DMS79 (cell line): ENCODE data around the gene B9D1.

Experiments
- DNase-seq: peaks from one replicate; lab custom pipeline; 2025; lab: John Stamatoyannopoulos, UW

B9D1 gene

DNA sequence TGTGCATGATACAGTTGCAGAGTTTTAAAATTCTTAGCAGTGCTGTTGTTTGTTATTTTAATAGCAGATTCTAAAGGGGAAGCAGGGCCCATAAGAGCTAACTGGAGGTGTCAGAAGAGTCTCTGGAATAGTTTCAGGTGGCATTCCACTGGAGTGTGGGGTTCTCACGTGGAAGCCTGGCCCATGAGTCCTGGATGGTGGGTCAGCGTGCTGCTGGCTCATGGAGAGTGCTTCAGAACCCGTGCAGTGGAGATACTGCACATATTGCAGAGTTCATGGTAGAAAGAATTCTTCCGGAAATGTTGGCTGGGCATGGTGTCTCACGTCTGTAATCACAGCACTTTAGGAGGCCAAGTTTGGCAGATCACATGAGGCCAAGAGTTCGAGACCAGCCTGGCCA lies 43.9 kb downstream of the B9D1 start:
- no peak for DNase-seq

DNA sequence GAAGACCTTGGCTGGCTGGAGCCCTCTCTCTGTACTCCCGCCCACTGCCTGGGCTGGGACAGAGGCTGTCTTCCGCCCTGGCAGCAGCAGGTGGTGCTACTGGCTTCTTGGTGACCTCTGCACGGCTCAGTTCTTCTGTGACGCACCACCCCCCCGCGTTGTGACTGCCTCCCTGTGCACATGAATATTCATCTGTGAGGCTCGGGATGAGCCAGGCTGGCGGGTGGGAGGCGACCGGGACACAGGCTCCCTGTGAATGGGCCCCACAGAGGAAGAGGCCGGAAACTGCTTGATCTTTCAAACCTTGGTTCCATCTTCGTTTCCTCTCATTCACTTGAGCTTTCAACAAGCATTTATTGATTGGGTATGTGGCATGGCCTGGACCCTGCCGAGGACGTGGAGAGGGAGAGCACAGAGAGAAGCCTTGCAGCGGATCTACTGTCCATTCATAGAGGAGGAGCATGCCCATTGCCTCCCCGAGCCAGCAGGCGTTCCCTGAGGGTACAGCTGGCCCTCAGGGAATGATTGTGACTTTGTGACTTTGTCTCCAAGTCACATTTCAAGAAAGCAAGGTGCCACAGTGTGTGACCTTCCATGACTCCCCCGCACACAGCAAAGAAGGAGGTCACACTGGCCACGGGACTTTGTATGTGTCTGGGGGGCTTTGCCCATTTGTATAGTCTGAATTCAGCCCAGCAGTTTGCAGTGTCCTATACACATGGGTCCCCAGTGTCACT lies 45.0 kb downstream of the B9D1 start:
- DNase-seq, result no peak

DNA sequence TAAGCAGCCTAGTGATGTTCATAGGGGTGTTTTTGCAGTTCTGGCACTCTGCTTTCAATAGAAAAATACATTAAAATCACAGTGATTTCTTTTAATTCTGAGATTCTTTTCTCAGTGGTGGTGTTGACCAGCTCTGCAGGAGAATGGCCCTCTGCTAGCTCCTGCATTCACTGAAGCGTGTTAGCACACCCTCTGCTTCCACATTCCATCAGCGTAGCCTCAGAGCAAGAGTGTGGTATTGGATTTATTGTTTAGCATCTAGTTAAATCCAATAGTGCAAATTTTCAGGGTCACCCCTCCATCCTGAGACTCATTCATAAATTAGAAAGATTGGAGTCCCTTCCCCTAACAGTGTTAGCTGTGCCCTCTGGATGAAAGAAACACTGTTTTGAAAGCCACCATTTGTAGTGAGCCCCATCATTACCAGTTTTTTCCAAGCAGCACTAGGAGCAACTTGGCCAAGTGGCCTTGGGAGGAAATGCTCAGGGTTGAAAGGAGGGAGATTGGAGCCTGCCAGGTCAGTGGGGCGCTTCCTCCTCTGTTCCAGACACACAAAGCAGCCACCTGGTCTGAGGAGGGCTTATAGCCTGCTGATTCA lies 45.7 kb downstream of the B9D1 start:
- no peak for DNase-seq

DNA sequence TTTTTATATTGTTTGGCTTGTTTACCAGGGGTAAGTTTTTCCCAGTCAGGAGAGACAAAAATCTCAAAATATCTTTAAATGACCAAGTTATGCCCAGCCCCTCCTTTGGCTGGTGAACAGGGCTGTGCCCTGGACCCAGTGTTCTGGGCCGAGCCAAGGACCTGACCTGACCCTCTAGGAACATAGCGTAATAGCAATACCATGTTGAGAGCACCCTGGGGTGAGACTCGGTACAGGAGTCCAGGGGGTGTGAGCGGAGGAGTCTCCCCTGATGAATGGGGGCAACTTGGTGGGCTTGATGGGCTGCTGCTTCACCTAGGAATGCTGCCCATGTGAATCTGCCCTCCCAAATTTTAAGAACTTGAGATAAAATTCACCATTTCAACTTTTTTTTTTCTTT lies 47.4 kb downstream of the B9D1 start:
- no peak for DNase-seq

DNA sequence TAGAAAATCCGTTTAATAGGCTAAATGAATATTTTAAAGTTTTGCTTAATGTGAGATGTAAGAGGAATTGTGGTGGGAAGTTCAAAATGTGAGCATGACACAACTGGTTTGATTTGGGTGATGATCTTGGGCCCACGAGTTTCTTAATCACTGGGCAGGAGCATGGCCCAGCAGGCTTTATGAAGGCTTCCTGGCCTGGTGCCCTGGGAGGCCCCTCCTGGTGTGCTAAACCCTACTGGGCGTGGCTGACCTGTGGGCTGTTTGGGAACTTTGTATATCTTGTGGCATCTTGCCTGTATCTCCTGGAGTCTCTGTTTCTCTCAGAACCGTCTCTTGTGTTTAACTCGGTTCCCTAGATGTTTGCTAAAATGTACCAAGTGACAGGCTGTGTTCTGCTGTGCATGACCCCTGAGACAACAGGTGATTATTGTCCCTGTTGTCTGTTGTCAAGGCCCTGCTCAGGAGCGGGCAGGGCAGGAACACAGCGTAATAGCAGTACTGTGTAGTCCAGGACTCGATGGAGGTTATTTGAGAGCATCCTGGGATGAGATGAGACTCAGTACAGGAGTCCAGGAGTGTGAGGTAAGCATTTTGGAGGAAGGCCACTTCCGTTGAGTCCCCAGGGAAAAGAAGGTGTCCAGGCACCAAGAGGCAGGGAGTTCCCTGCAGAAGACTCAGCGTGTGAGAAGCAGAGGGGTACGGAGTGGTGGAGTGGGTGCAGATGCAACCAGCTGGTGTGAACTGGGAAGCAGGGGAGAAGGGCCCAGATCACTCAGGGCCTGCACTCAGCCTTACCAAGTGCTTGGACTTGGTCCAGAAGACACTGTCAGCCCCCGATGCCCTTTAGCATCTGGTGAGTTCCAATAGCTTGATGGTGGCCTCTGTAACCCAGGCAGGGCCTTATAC lies 48.5 kb downstream of the B9D1 start:
- no peak for DNase-seq

DNA sequence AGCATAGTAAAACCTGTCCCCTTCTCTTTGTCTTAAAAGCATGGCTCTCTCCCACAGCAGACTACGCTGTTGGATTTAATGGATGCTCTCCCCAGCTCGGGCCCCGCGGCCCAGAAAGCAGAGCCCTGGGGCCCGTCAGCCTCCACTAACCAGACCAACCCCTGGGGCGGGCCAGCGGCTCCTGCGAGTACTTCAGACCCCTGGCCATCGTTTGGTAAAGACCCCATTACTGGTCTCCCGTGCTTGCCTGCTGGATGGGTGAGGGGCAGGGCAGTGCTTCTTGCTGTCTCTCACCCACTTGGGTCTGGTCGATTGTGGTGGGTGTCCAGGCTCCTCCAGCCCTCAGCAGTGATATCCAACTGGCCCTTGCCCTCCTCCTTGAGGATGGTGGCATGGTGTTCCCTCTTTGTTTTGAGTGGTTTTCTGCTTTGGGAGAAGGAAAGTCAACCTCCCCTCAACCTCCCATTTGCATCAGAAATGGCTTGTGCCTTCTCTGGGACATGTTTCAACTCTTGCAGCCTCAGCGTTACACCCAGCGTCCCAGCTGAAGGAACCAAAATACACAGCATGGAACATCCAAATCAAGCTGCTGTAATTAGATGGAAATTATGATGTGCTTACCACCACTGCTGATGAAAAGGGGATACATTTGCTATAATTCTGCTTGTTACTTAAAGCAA lies 49.3 kb downstream of the B9D1 start:
- no peak for DNase-seq

DNA sequence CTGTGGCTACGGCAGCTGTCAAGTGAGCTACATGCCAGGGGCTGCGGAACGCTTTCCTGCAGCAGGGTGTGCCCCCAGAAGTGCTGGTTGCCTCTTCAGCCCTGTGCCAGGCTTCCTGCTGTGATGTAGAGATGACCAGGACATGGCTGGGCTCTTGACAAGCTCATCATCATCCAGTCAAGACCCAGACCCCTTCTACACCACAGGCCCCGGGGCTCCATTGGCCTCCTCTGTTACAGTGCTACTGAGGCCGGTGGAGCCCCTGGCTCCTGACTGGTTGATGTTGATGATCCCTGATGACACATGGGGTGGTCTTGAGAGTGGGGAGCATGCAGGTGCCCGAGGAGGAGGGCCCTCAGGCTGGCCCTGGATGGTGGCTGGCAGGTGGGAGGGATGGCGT lies 50.1 kb downstream of the B9D1 start:
- DNase-seq, result no peak

DNA sequence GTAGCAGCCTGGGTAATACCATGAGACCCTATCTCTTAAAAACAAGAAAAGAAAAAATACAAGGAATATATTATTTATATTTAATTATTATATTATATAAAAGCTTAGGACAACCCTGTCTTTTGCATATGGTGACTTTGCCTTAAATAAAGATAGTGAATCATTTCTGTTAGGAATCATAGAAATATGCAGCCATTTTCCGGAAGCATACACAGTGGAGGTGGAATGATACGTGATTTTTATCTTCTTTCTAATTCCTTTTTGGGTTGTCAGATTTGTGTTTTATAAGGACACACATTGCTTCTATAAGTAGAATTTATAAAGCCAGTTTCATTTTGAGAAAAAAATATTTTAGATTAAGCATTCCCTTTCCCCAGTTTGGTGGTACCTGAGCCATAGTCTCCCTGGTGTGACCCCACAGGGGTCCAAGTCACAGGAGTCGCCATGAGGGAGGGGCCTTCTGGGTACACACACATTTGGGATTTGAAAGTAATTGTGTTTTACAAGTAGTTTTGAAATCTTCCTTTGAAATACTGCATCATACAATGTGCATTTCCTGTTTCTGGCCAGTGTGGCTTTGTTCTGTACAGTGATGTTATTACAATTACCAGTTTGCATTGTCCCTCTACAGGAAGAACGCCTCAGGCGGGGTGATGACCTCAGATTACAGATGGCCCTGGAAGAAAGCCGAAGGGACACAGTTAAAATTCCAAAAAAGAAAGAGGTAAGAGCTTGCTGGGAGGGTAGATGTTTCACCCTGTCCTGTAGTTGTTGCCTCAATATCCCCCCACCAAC lies 50.9 kb downstream of the B9D1 start:
- DNase-seq, result no peak

DNA sequence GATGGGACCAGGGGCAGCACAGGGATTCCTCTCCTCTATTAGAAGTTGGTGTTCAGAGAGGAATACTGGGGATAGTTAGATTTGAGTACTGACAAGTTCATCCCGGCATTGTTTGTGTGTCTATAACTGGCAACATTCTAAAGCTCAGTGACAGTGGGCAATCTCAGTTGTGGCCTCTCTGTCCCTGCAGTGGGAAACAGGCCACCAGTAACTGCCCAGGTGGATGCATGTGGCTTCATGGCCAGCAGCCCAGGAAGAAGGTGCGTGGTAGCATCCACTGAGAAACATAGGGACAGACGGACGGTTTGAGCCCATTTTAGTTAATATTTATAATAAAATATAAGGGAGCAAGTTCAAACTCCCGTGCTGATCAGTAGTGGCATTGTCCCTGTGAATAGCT lies 51.5 kb downstream of the B9D1 start:
- DNase-seq, result no peak

DNA sequence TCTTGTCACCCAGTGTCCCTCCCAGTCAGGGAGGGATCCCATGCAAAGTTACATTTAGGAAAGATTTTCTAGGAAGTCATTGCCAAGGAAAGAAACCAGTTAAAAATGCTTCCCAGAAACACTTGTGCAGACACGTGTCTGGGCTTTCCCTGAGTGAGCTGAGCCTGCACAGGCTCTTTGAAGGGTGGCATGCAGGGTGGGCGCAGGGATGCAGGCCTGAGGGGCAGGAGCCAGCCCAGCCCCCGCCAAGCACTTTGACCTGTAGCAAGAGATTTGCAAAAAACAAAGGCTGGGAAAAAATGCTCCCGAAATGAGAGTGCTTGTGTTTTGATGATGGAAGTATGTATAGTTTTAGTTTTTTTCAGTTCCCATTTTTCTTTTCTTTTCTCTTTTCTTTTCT lies 52.4 kb downstream of the B9D1 start:
- no peak for DNase-seq

DNA sequence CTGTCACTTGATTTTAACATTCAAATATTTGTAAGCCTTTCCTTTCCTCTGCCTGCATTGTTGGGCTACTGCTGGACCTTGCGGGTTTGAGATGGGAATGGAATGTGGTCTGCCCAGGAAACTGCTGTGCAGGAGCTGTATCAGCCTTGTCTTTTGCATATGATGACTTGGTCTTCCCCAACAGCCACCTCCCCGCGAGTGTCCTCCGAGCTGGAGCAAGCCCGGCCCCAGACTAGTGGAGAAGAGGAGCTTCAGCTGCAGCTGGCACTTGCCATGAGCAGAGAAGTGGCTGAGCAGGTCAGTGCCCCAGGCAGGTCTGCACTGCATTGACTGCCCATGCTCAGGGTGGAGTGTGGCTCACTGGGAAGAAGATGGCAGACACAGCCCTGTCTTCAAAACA lies 52.8 kb downstream of the B9D1 start:
- no peak for DNase-seq

DNA sequence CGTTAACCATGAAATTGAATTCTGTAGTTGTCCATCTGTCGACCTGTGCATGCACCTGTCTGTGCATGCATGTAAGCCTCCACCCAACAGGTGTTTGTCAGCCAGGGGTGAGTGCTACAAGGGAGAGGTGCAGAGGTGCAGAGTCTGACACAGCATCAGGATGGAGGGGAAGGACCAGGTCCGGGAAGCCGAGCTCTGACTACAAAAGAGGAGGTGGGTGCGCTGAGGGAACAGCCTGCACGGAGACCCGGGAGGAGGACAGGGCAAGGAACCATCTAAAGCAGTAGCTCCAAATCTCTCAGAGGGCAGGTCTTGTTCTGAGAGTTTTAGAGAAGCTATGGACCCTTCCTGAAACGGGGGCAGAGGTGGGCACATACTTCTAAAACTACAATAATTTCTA lies 54.1 kb downstream of the B9D1 start:
- no peak for DNase-seq

DNA sequence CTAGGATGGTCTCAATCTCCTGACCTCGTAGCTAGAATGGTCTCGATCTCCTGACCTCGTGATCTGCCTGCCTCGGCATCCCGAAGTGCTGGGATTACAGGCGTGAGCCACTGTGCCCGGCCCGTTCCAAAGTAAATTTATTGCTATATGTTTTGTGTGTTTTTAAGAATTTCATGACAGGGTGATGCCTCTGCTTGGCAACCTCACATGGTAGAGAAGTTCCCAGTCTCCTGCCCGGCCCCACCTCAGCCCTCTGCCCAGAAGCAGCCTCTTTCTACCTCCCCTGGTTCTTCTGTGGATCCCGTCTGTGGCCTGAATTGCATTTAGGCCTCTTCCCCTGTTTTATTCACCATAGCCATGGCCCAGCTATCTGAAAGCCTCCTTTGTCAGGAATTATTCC lies 55.0 kb downstream of the B9D1 start:
- no peak for DNase-seq

DNA sequence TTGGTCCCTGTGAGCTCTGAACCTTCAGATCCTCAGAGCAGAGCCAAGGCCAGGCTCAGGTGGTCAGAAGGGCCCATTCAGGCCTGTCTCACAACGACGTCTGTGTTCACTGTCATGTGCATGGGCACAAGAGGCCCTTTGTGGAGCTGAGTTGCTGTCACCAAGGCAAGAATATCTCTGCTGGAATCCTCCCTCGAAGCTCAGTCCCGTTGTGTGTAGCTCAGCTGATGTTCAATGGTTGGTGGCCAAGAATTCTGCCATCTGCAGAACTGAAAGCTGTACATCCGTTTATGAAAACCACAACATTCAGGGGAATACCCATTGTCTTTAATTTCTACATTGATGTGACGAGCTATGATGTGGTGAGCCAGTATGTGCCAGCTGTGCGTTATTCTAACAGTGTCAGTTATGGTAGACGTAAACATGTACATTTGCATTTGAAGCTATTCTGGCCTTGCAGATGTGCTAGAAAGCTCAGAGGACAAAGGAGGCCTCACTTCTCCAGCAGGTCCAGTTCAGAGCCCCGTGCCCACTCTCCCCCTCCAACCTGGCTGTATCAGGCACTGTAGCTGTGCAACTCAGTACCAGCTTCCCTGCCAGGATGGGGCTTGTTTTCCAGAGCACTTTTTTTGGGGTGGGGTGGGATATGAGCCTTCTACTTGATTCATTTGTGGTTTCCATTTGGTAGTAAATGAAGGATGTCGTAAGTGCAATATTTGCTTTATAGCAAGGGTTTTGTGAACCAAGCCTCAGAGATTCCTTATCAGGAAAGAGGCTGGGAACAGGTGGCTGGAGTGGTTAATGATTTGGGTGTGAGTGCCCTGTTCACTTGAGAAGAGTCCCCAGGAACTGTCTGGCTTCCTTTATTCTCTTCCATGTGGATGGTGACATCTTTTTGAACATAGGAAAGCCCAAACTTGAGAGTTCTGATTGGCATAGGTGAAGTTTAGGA lies 56.1 kb downstream of the B9D1 start:
- DNase-seq, result no peak

DNA sequence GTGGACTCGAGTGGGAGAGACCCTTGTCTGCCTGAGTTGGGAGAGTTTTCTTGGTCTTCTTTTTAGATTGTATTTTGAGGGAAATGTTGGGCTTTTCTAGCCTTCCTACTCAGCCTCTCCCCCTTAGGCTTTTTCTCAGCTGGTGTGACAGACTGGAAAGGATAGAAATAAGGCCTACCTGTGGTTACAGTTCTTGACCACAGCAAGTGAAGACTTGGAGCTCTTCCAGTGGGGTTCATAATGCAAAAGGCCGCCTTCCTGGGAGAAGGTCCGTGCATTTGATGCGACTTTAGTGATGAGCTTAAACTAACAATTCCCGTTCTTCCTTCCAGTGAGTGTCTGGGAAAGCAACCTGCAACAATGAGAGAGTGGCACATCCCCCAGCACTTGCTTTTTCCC lies 56.8 kb downstream of the B9D1 start:
- no peak for DNase-seq

DNA sequence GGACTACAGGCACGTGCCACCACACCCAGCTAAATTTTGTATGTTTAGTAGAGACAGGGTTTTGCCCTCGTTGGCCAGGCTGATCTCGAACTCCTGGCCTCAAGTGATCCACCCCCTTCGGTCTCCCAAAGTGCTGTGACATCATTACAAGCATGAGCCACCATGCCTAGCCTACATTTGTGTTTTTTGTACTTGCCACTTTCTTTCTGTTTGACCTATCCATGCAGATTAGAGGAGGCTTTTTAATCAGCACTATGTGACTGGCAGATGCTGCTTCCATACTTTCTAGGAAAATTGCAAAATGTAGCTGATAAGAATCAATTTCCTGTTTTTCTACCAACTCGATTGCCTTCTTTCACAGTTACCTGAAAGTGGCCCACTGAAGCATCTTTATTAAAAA lies 57.3 kb downstream of the B9D1 start:
- no peak for DNase-seq

DNA sequence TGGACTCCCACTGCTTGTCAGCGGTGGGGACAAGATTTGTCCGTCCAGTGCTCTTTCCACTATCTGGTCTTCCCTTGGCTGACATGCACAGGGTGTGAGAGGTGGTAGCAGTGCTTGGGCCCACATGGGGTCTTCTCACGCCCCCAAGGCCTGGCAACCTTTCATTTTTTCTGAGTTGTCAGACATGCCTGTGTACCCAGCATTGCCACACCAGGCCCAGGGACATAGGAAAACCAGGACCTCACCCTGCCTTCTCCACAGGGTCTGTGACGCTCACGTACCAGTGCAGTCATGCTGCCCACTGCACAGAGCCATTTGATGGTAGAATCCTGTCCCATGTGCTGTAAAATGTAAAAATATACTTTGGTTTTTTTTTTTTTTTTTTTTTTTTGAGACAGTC lies 57.8 kb downstream of the B9D1 start:
- no peak for DNase-seq

DNA sequence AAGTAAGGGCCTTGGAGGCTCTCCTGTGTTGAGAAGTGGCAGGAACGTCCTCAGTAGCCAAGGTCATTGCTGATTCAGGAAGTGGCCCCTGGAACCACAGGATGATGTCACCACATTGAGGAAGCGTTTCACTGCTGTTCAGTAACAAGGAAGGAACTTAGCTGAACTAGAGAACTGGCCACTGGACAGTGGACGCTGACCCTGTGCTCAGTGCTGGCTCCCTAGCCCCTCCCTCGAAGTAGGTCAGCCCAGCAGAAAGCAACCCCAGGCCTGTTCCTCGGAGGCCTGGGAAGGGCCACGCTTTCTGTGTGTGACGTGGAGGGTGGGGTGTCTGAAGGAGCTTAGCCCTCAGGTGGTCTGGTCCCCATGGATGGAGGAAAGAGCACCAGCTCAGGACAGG lies 58.3 kb downstream of the B9D1 start:
- no peak for DNase-seq

DNA sequence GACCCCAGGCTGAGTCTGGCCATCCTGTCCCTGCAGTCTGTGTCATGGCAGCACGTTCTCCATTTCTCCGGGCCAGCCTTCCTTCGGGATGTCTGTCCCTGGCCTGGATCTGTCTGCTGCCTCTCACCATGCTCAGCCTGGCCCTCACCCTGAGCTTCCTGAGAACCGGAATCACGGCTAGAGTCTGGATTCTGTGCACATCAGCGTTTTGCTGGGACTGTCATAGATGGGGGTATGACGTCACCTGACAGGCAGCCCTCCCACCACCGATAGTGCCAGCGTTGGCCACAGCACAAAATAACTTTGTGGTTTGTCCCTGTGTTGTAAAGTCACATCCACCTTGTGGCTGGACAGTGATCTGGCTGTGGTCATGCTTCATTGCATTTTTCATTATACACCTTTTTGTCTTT lies 59.2 kb downstream of the B9D1 start:
- no peak for DNase-seq

DNA sequence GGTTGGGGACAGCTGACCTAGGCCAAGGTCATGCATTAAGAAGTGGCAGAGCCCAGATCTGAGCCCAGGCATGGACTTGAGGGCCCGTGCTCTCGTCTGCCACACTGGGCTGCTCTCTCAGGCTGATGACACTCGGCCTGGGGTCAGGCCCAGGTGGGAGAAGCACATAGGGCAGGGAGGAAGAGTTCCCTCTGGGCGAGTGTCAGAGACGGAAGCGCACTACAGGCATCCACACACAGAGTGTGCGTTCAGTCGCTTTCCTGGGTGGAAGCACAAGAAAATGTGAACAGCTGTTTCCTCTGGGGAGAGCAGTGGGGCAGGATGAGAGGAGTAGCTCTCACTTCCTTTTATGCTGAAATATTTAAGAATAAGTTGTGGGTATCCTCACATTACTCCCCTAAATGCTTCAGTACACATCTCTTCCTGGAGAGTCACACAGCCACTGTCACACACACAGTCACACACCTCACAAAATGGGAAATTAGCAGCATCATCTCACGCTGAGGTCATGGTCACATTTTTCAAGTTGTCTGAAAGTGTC lies 59.7 kb downstream of the B9D1 start:
- DNase-seq, result no peak
